Ovary (tissue), 3 donors: Measurements from ENCODE around the gene ZNF638.

Experiments
- CTCF ChIP-seq, 3 donors: fragments of 450-650 bp in 2 of 3; fragments of 200-600 bp in 1 of 3; IDR thresholded peaks; one replicate each; pipeline versions ENCODE4 v1.5.1 to v1.8.0; 2016 to 2022; ENCODE audit warnings: antibody characterized with exemption in 3 of 3, mild to moderate bottlenecking in 1 of 3
- POLR2A ChIP-seq: fragments of 450-650 bp; IDR thresholded peaks from one replicate; pipeline ENCODE4 v1.6.1; 2017; ENCODE audit warnings: antibody characterized with exemption, mild to moderate bottlenecking, moderate library complexity
- donor health status: DM: no; HTN: no; CAD: no.

- no peak for TF ChIP-seq CTCF (IDR thresholded peaks at IDR 0.05)
- no peak for TF ChIP-seq POLR2A
Observed at GRCh38 chr2:71461304-71461671, 129.7 kb downstream of the ZNF638 start.
